ENCODE data around the gene MIEN1.

Gene MIEN1

GRCh38 chr17:39697961-39698360 is 32.4 kb downstream of the MIEN1 start:
- TF ChIP-seq CTCF (IDR thresholded peaks at IDR 0.05; ENCODE audit: low read depth, low read length), result no peak

GRCh38 chr17:39696731-39697130 is 33.6 kb downstream of the MIEN1 start:
- H3K4me3 ChIP-seq (ENCODE audit: low read depth, low read length), result no peak overlapping the region
- no peak for TF ChIP-seq CTCF (IDR thresholded peaks at IDR 0.05; ENCODE audit: low read depth, low read length)

More at GRCh38 chr17:39697961-39698360, 32.4 kb downstream of the MIEN1 start:
- H3K4me3 ChIP-seq (ENCODE audit: low read depth, low read length), result no peak overlapping the region

GRCh38 chr17:39695089-39695474 is 35.2 kb downstream of the MIEN1 start:
- TF ChIP-seq CTCF (IDR thresholded peaks at IDR 0.05; ENCODE audit: low read depth, low read length), result no peak
- no peak overlapping the region for H3K4me3 ChIP-seq (ENCODE audit: low read depth, low read length)

GRCh38 chr17:39694593-39694992 is 35.7 kb downstream of the MIEN1 start:
- TF ChIP-seq CTCF (IDR thresholded peaks at IDR 0.05; ENCODE audit: low read depth, low read length), result no peak
- no peak overlapping the region for H3K4me3 ChIP-seq (ENCODE audit: low read depth, low read length)

GRCh38 chr17:39688945-39689344 is 41.4 kb downstream of the MIEN1 start:
- H3K4me3 ChIP-seq (ENCODE audit: low read depth, low read length), result peak overlapping the region; percentile 83
- no peak for TF ChIP-seq CTCF (IDR thresholded peaks at IDR 0.05; ENCODE audit: low read depth, low read length)

- TF ChIP-seq CTCF (IDR thresholded peaks at IDR 0.05; ENCODE audit: low read depth, low read length), result no peak
- peak overlapping the region; percentile 83 for H3K4me3 ChIP-seq (ENCODE audit: low read depth, low read length)
Measured at GRCh38 chr17:39688475-39688835, 41.9 kb downstream of the MIEN1 start.

GRCh38 chr17:39687546-39688474 is 42.5 kb downstream of the MIEN1 start, which contains the start of gene PGAP3:
Gene PGAP3 (minus strand): TSS chr17:39688057. CDS start chr17:39688014, 43 bp downstream.
- TF ChIP-seq CTCF (IDR thresholded peaks at IDR 0.05; ENCODE audit: low read depth, low read length), result no peak
- H3K4me3 ChIP-seq (ENCODE audit: low read depth, low read length), result peak within 1 kb of the TSS; percentile 83
